ENCODE results near the gene DCAF7.

DNA sequence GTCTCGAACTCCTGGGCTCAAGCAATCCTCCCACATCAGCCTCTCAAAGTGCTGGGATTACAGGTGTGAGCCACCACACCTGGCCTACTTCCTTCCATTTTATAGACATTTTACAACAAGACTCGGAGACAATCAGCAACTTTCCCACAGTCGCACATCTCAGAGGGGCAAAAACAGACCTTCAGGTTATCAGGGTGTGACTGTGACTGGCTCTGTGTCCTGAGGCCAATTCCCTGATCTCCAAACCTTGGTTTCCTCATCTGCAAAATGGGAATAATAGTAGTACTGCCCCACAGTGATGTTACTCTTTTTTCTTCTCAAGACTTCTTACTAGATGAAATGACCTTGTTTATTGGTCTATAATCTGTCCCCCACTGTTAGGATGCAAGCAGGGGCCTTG, 37.9 kb upstream of the DCAF7 start:
- no peak for TF ChIP-seq SP1 (IDR thresholded peaks at IDR 0.05)
- TF ChIP-seq FOXA1 (IDR thresholded peaks at IDR 0.05): no peak
- no peak for TF ChIP-seq FOXM1 (IDR thresholded peaks at IDR 0.05; ENCODE audit: borderline replicate concordance)
- TF ChIP-seq LEF1 (IDR thresholded peaks at IDR 0.05; ENCODE audit: borderline replicate concordance): no peak
- no peak for TF ChIP-seq SUZ12 (IDR thresholded peaks at IDR 0.05)
- no peak for TF ChIP-seq HDGF (IDR thresholded peaks at IDR 0.05; ENCODE audit: borderline replicate concordance)
- TF ChIP-seq ELF4 (IDR thresholded peaks at IDR 0.05): no peak
- TF ChIP-seq PKNOX1 (IDR thresholded peaks at IDR 0.05): no peak
- no peak for TF ChIP-seq L3MBTL2 (conservative IDR thresholded peaks at IDR 0.05)
- no peak for TF ChIP-seq FOXK2 (IDR thresholded peaks at IDR 0.05)
- no peak for TF ChIP-seq BHLHE40 (IDR thresholded peaks at IDR 0.05; ENCODE audit: borderline replicate concordance)
- TF ChIP-seq TARDBP (IDR thresholded peaks at IDR 0.05): no peak
- no peak for TF ChIP-seq CTBP1 (IDR thresholded peaks at IDR 0.05; ENCODE audit: borderline replicate concordance)
- TF ChIP-seq ZNF384 (IDR thresholded peaks at IDR 0.05): no peak
